Natural killer cell (primary cell): ENCODE data around the gene MT1B. TPM values are rescaled to one million over a fixed set of nuclear protein-coding genes. Genes with fewer than 3 reads are reported as not detected.

Source experiments
- ATAC-seq, 3 donors: fragments of 150-1000 bp in 2 of 3; fragments of 200-7000 bp in 1 of 3; cut with Tn5 transposase; 1 replicate in 1 of 3; 2 replicates in 2 of 3; pipeline ENCODE4 v1.10.0; 2021; ENCODE audit warnings: mild to moderate bottlenecking in 2 of 3, moderate library complexity in 2 of 3
- DNase-seq, 2 donors: peaks; one replicate each; pipeline versions ENCODE4 v3.0.0 to v3.0.0-alpha.2; 2013 to 2021; ENCODE audit warnings: mixed read lengths in 1 of 2
- H3K27ac ChIP-seq: one replicate; pipeline ENCODE4 v1.5.1; 2013; ENCODE audit warnings: mild to moderate bottlenecking, low read length
- H3K27me3 ChIP-seq: one replicate; pipeline ENCODE4 v1.6.1; 2013; ENCODE audit warnings: low read length; ENCODE audit not compliant: control insufficient read depth, insufficient read depth
- H3K36me3 ChIP-seq: one replicate; pipeline ENCODE4 v1.6.1; 2013; ENCODE audit warnings: low read length; ENCODE audit not compliant: control insufficient read depth, insufficient read depth
- H3K4me1 ChIP-seq: one replicate; pipeline ENCODE4 v1.6.1; 2013; ENCODE audit warnings: low read length; ENCODE audit not compliant: control insufficient read depth, insufficient read depth
- H3K4me3 ChIP-seq: one replicate; pipeline ENCODE4 v1.5.1; 2013; ENCODE audit warnings: low read length
- H3K9me3 ChIP-seq: one replicate; pipeline ENCODE4 v1.6.1; 2013; ENCODE audit warnings: low read length; ENCODE audit not compliant: control insufficient read depth, insufficient read depth
- H3K27ac Mint-ChIP-seq, 2 donors: one replicate each; pipeline ENCODE4 v1.8.0; 2022; ENCODE audit warnings: mild to moderate bottlenecking in 2 of 2, mixed read lengths in 2 of 2, moderate library complexity in 1 of 2
- H3K27me3 Mint-ChIP-seq, 2 donors: one replicate each; pipeline ENCODE4 v1.8.0; 2022; ENCODE audit warnings: low read depth in 2 of 2, mixed read lengths in 2 of 2
- H3K36me3 Mint-ChIP-seq: one replicate; pipeline ENCODE4 v1.8.0; 2022; ENCODE audit warnings: mixed read lengths
- H3K4me1 Mint-ChIP-seq, 2 donors: one replicate each; pipeline ENCODE4 v1.8.0; 2022; ENCODE audit warnings: mixed read lengths in 2 of 2
- H3K4me3 Mint-ChIP-seq: one replicate; pipeline ENCODE4 v1.8.0; 2022; ENCODE audit warnings: mild to moderate bottlenecking, moderate library complexity, mixed read lengths
- H3K9me3 Mint-ChIP-seq, 2 donors: one replicate each; pipeline ENCODE4 v1.8.0; 2022; ENCODE audit warnings: mixed read lengths in 2 of 2
- WGBS: methylation state at CpG from one replicate; pipeline ENCODE4 v1.1.7; 2013; ENCODE audit warnings: missing lambda C conversion rate; ENCODE audit not compliant: insufficient coverage; 5-methylcytosine and 5-hydroxymethylcytosine counted together
- intact Hi-C: fragments of 100-400 bp; cut with micrococcal nuclease; formaldehyde crosslinking; loops from one replicate; pipeline ENCODE4 v1.14.2; 2022
- total RNA-seq, 4 donors: library from RNA; stranded (reverse); fragments of 120-200 nt in 1 of 4; gene quantifications; one replicate each; pipeline versions ENCODE4 v1.2.3 to v1.2.4, GENCODE V29; 2013 to 2022
- TF ChIP-seq, protein P1 (sequence below): fragments of 200-600 bp; IDR thresholded peaks from one replicate; pipeline ENCODE4 v1.8.0; 2022; ENCODE audit warnings: antibody characterized with exemption

The MT1B gene
- total RNA-seq, 3 donors from 2014 or later (not counting 1 experiment from before 2014, with no cell fraction given): not detected

DNA sequence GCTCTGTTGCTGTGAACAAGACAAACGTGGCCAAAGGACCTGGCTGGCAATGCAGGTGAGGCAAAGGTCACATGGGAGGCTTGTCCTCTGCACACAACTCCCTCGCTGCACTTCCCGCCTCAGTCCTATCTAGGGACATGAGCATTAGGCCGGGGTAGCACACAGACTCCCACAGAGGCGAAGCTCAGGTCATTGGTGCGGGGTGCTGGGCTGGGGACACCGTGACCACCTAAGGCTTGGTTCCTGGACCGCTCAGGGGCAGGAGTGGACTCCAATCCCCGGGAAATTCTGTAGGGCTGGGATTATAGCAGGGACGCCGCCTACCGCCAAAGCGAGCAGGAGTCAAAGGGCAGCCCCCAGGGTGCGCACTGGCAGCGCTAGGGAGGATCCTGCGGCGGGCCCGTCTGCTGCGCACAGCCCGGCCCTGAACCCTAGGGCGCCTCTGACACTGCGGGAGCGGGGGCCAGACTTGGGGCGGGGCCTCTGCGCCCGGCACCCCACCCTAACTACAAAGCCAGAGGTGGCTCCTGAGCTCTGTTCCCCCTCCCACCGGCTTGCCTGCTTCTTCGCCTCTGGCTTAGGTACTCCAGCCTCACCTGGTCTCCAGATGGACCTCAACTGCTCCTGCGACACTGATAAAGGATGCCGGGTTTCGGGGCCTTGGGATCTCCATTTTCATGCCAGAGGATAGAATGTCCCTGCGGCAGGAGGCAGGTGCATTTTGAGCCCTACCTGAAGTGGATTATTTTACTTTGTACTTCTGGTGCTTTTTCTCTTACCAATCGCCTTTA is 3.9 kb upstream of the MT1B start:
- intact Hi-C loops: no loop called here
- Mint-ChIP-seq H3K4me3 (no peak overlapping the region), H3K27me3 (peaks cover 37 to 58% of the 10 kb centered on the region in 2 donors), H3K27ac (no peak overlapping the region), H3K4me1 (peaks cover 10 to 16% of the 10 kb centered on the region in 2 donors), H3K36me3 (no peaks in the 10 kb centered on the region), H3K9me3 (no peaks in the 10 kb centered on the region)
- H3K9me3 ChIP-seq: no peaks in the 10 kb centered on the region
- 41% methylated on average over 33 of the region's 33 CpGs for whole genome bisulfite sequencing
- no peak for ATAC-seq
- H3K27ac ChIP-seq: no peak overlapping the region
- DNase-seq: no peak
- TF ChIP-seq, protein P1, sequence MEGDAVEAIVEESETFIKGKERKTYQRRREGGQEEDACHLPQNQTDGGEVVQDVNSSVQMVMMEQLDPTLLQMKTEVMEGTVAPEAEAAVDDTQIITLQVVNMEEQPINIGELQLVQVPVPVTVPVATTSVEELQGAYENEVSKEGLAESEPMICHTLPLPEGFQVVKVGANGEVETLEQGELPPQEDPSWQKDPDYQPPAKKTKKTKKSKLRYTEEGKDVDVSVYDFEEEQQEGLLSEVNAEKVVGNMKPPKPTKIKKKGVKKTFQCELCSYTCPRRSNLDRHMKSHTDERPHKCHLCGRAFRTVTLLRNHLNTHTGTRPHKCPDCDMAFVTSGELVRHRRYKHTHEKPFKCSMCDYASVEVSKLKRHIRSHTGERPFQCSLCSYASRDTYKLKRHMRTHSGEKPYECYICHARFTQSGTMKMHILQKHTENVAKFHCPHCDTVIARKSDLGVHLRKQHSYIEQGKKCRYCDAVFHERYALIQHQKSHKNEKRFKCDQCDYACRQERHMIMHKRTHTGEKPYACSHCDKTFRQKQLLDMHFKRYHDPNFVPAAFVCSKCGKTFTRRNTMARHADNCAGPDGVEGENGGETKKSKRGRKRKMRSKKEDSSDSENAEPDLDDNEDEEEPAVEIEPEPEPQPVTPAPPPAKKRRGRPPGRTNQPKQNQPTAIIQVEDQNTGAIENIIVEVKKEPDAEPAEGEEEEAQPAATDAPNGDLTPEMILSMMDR: no peak
- no peaks in the 10 kb centered on the region for H3K36me3 ChIP-seq
- H3K4me3 ChIP-seq: no peak overlapping the region
- peaks cover 15% of the 10 kb centered on the region for H3K4me1 ChIP-seq
- peaks cover 9% of the 10 kb centered on the region for H3K27me3 ChIP-seq

GRCh38 chr16:56649271-56649670 is 2.4 kb upstream of the MT1B start:
- peaks cover 9% of the 10 kb centered on the region for H3K27me3 ChIP-seq

GRCh38 chr16:56649820-56650219 is 1.9 kb upstream of the MT1B start:
- intact Hi-C loops: no loop called here
- no peak for DNase-seq
- Mint-ChIP-seq H3K4me3 (no peak overlapping the region), H3K9me3 (no peaks in the 10 kb centered on the region), H3K27ac (no peak overlapping the region), H3K27me3 (peaks cover 34 to 49% of the 10 kb centered on the region in 2 donors), H3K36me3 (no peaks in the 10 kb centered on the region), H3K4me1 (no peaks in the 10 kb centered on the region)
- WGBS: no CpG with 5 or more reads among the region's 3 CpGs
- TF ChIP-seq, protein P1: no peak
- Histone ChIP-seq H3K4me1 (no peaks in the 10 kb centered on the region), H3K36me3 (no peaks in the 10 kb centered on the region), H3K4me3 (no peak overlapping the region), H3K9me3 (no peaks in the 10 kb centered on the region), H3K27me3 (peaks cover 9% of the 10 kb centered on the region), H3K27ac (no peak overlapping the region)
- no peak for ATAC-seq

More at GRCh38 chr16:56649271-56649670, 2.4 kb upstream of the MT1B start:
- Mint-ChIP-seq H3K4me1 (peaks cover 0 to 2% of the 10 kb centered on the region in 2 donors), H3K27me3 (peaks cover 35 to 54% of the 10 kb centered on the region in 2 donors), H3K4me3 (no peak overlapping the region), H3K36me3 (no peaks in the 10 kb centered on the region), H3K27ac (no peak overlapping the region), H3K9me3 (no peaks in the 10 kb centered on the region)
- ATAC-seq (no peak), DNase-seq (no peak)
- WGBS: 92% methylated on average over 2 of the region's 2 CpGs
- Histone ChIP-seq H3K9me3 (no peaks in the 10 kb centered on the region), H3K27ac (no peak overlapping the region), H3K4me3 (no peak overlapping the region), H3K4me1 (peaks cover under 1% of the 10 kb centered on the region), H3K36me3 (no peaks in the 10 kb centered on the region)
- TF ChIP-seq, protein P1: no peak
- intact Hi-C loops: no loop called here
